Activated naive CD8-positive, alpha-beta T cell treated with anti-CD3 and anti-CD28 coated beads for 36 hours (primary cell): Measurements from ENCODE around the gene LIME1. TPM values are rescaled to one million over a fixed set of nuclear protein-coding genes. Genes with fewer than 3 reads are reported as not detected.
A peak's percentile ranks its signal among the peaks of the same experiment; 100 is the strongest.
"Not testable (repeated sequence)": the region's sequence is repeated elsewhere in the genome, so short reads cannot be mapped to it uniquely, and the experiment has no call there.

Experiments
- DNase-seq: peaks from one replicate; pipeline ENCODE4 v3.0.0; 2021
- H3K27ac Mint-ChIP-seq: one replicate; pipeline ENCODE4 v1.8.0; 2022; ENCODE audit warnings: mild to moderate bottlenecking, moderate library complexity, mixed read lengths
- H3K27me3 Mint-ChIP-seq: one replicate; pipeline ENCODE4 v1.8.0; 2022; ENCODE audit warnings: mild to moderate bottlenecking, mixed read lengths
- H3K36me3 Mint-ChIP-seq: one replicate; pipeline ENCODE4 v1.8.0; 2021; ENCODE audit warnings: mild to moderate bottlenecking, mixed read lengths
- H3K4me1 Mint-ChIP-seq: one replicate; pipeline ENCODE4 v1.8.0; 2021; ENCODE audit warnings: mixed read lengths
- H3K4me3 Mint-ChIP-seq: one replicate; pipeline ENCODE4 v1.8.0; 2022; ENCODE audit warnings: mild to moderate bottlenecking, moderate library complexity, mixed read lengths
- H3K9me3 Mint-ChIP-seq: one replicate; pipeline ENCODE4 v1.8.0; 2022; ENCODE audit warnings: mixed read lengths
- total RNA-seq, 2 experiments: library from RNA; stranded (reverse); gene quantifications; one replicate each; pipeline ENCODE4 v1.2.3, GENCODE V29; 2021

Gene LIME1
- total RNA-seq, 2 experiments from 2014 or later: 9.3 to 12.2 TPM

GRCh38 chr20:63775096-63775978 lies 38.9 kb downstream of the LIME1 start:
- Mint-ChIP-seq H3K9me3 (no peaks in the 10 kb centered on the region), H3K4me1 (peaks cover 1% of the 10 kb centered on the region), H3K27me3 (no peaks in the 10 kb centered on the region), H3K4me3 (no peak overlapping the region), H3K27ac (no peak overlapping the region), H3K36me3 (no peaks in the 10 kb centered on the region)
- DNase-seq: peak; percentile 47

- H3K9me3 Mint-ChIP-seq, DNase-seq, H3K27ac Mint-ChIP-seq, H3K4me1 Mint-ChIP-seq, H3K27me3 Mint-ChIP-seq, H3K36me3 Mint-ChIP-seq, H3K4me3 Mint-ChIP-seq: not testable (repeated sequence)
These were observed 40.4 kb downstream of the LIME1 start for GRCh38 chr20:63776875-63777274.

- H3K9me3 Mint-ChIP-seq: no peaks in the 10 kb centered on the region
- no peaks in the 10 kb centered on the region for H3K36me3 Mint-ChIP-seq
- H3K27me3 Mint-ChIP-seq: no peaks in the 10 kb centered on the region
- peaks cover 12% of the 10 kb centered on the region for H3K4me1 Mint-ChIP-seq
- H3K4me3 Mint-ChIP-seq: no peak overlapping the region
- H3K27ac Mint-ChIP-seq: no peak overlapping the region
- DNase-seq: no peak
These were observed 41.1 kb downstream of the LIME1 start for GRCh38 chr20:63777614-63778013.

GRCh38 chr20:63778034-63778752 lies 41.7 kb downstream of the LIME1 start:
- no peaks in the 10 kb centered on the region for H3K9me3 Mint-ChIP-seq
- H3K27me3 Mint-ChIP-seq: no peaks in the 10 kb centered on the region
- no peaks in the 10 kb centered on the region for H3K36me3 Mint-ChIP-seq
- DNase-seq: no peak
- no peak overlapping the region for H3K4me3 Mint-ChIP-seq
- peaks cover 12% of the 10 kb centered on the region for H3K4me1 Mint-ChIP-seq
- H3K27ac Mint-ChIP-seq: no peak overlapping the region

- H3K27ac Mint-ChIP-seq: no peak overlapping the region
- no peaks in the 10 kb centered on the region for H3K9me3 Mint-ChIP-seq
- no peak overlapping the region for H3K4me3 Mint-ChIP-seq
- no peaks in the 10 kb centered on the region for H3K27me3 Mint-ChIP-seq
- DNase-seq: no peak
- no peaks in the 10 kb centered on the region for H3K36me3 Mint-ChIP-seq
- peaks cover 12% of the 10 kb centered on the region for H3K4me1 Mint-ChIP-seq
These were observed 42.4 kb downstream of the LIME1 start for GRCh38 chr20:63778857-63779256.

GRCh38 chr20:63781181-63781580 lies 44.7 kb downstream of the LIME1 start:
- Mint-ChIP-seq H3K9me3 (no peaks in the 10 kb centered on the region), H3K4me3 (no peak overlapping the region), H3K36me3 (no peaks in the 10 kb centered on the region), H3K27me3 (no peaks in the 10 kb centered on the region), H3K4me1 (peaks cover 11% of the 10 kb centered on the region), H3K27ac (no peak overlapping the region)
- DNase-seq: no peak

GRCh38 chr20:63782051-63782471 lies 45.6 kb downstream of the LIME1 start:
- Mint-ChIP-seq H3K9me3 (no peaks in the 10 kb centered on the region), H3K27me3 (no peaks in the 10 kb centered on the region), H3K27ac (peak overlapping the region; percentile 59), H3K4me1 (peaks cover 11% of the 10 kb centered on the region), H3K36me3 (no peaks in the 10 kb centered on the region), H3K4me3 (no peak overlapping the region)
- peak; percentile 74 for DNase-seq

- Mint-ChIP-seq H3K4me3 (no peak overlapping the region), H3K27me3 (no peaks in the 10 kb centered on the region), H3K4me1 (peaks cover 11% of the 10 kb centered on the region), H3K36me3 (no peaks in the 10 kb centered on the region), H3K9me3 (no peaks in the 10 kb centered on the region), H3K27ac (no peak overlapping the region)
- DNase-seq: no peak
These were observed 46.1 kb downstream of the LIME1 start for GRCh38 chr20:63782521-63782971.

- no peak overlapping the region for H3K27ac Mint-ChIP-seq
- no peaks in the 10 kb centered on the region for H3K27me3 Mint-ChIP-seq
- H3K4me3 Mint-ChIP-seq: no peak overlapping the region
- peaks cover 11% of the 10 kb centered on the region for H3K4me1 Mint-ChIP-seq
- H3K36me3 Mint-ChIP-seq: no peaks in the 10 kb centered on the region
- H3K9me3 Mint-ChIP-seq: no peaks in the 10 kb centered on the region
- no peak for DNase-seq
These were observed 47.5 kb downstream of the LIME1 start for GRCh38 chr20:63783970-63784369.

- H3K27ac Mint-ChIP-seq: no peak overlapping the region
- no peak overlapping the region for H3K4me3 Mint-ChIP-seq
- peaks cover 11% of the 10 kb centered on the region for H3K4me1 Mint-ChIP-seq
- no peaks in the 10 kb centered on the region for H3K36me3 Mint-ChIP-seq
- no peaks in the 10 kb centered on the region for H3K27me3 Mint-ChIP-seq
- H3K9me3 Mint-ChIP-seq: no peaks in the 10 kb centered on the region
- no peak for DNase-seq
These were observed 49.2 kb downstream of the LIME1 start for GRCh38 chr20:63785691-63786131.

- no peaks in the 10 kb centered on the region for H3K27me3 Mint-ChIP-seq
- no peak overlapping the region for H3K4me3 Mint-ChIP-seq
- no peaks in the 10 kb centered on the region for H3K9me3 Mint-ChIP-seq
- H3K4me1 Mint-ChIP-seq: peaks cover 3% of the 10 kb centered on the region
- no peaks in the 10 kb centered on the region for H3K36me3 Mint-ChIP-seq
- DNase-seq: no peak
- no peak overlapping the region for H3K27ac Mint-ChIP-seq
These were observed 50.8 kb downstream of the LIME1 start for GRCh38 chr20:63787302-63787701.

GRCh38 chr20:63787749-63788148 lies 51.3 kb downstream of the LIME1 start:
- Mint-ChIP-seq H3K27me3 (no peaks in the 10 kb centered on the region), H3K27ac (no peak overlapping the region), H3K9me3 (no peaks in the 10 kb centered on the region), H3K4me1 (no peaks in the 10 kb centered on the region), H3K4me3 (no peak overlapping the region), H3K36me3 (no peaks in the 10 kb centered on the region)
- no peak for DNase-seq

Other genes starting within 250 kb of the LIME1 start
- under 1 TPM in 1 of 2 experiments, not detected in 1; 0.27 TPM for gene EEF1A2, start 237.6 kb upstream of the LIME1 start, total RNA-seq
- gene PPDPF, start 215.9 kb upstream of the LIME1 start, total RNA-seq: 100 to 1,000 TPM; 128 to 136 TPM
- gene PTK6, start 199.3 kb upstream of the LIME1 start, total RNA-seq: under 1 TPM; 0.16 to 0.26 TPM
- not detected for gene SRMS, start 188.9 kb upstream of the LIME1 start, total RNA-seq
- under 1 TPM; 0.10 to 0.20 TPM for gene FNDC11, start 182.5 kb upstream of the LIME1 start, total RNA-seq
- gene HELZ2, start 162.4 kb upstream of the LIME1 start, total RNA-seq: 10 to 100 TPM; 22.2 to 22.6 TPM
- 10 to 100 TPM; 13.8 to 14.6 TPM for gene GMEB2, start 109.6 kb upstream of the LIME1 start, total RNA-seq
- gene STMN3, start 83.2 kb upstream of the LIME1 start, total RNA-seq: 10 to 100 TPM; 10.2 to 11.7 TPM
- gene RTEL1, start 78.4 kb upstream of the LIME1 start, total RNA-seq: 10 to 100 TPM; 43.9 to 44.8 TPM
- not detected for gene TNFRSF6B, start 40.0 kb upstream of the LIME1 start, total RNA-seq
- gene ARFRP1, start 28.7 kb upstream of the LIME1 start, total RNA-seq: 10 to 100 TPM; 49.5 to 50.1 TPM
- 10 to 100 TPM; 22.0 to 22.1 TPM for gene ZGPAT, start 28.6 kb upstream of the LIME1 start, total RNA-seq
- 10 to 100 TPM; 25.7 to 29.3 TPM for gene SLC2A4RG, start 3.1 kb downstream of the LIME1 start, total RNA-seq
- gene ZBTB46, start 94.6 kb downstream of the LIME1 start, total RNA-seq: under 1 TPM in 1 of 2 experiments, not detected in 1; 0.04 TPM
- not detected for gene ABHD16B, start 124.8 kb downstream of the LIME1 start, total RNA-seq
- 10 to 100 TPM; 58.6 to 58.9 TPM for gene TPD52L2, start 128.6 kb downstream of the LIME1 start, total RNA-seq
- gene DNAJC5, start 158.5 kb downstream of the LIME1 start, total RNA-seq: 10 to 100 TPM; 32.1 to 32.9 TPM
- 10 to 100 TPM; 27.6 to 28.9 TPM for gene UCKL1, start 219.8 kb downstream of the LIME1 start, total RNA-seq
- 10 to 100 TPM; 11.6 to 11.8 TPM for gene ZNF512B, start 233.3 kb downstream of the LIME1 start, total RNA-seq
- gene SAMD10, start 243.0 kb downstream of the LIME1 start, total RNA-seq: 10 to 100 TPM; 16.7 to 19.3 TPM
- gene PRPF6, start 244.5 kb downstream of the LIME1 start, total RNA-seq: 10 to 100 TPM; 64.5 to 64.6 TPM